Measurements from ENCODE around the gene OR6Y1.

Gene OR6Y1

GRCh38 chr1:158494796-158495195 lies 59.4 kb downstream of the OR6Y1 start:
- no peak overlapping the region for H3K4me3 ChIP-seq (ENCODE audit: low read depth, low read length)
- no peak for DNase-seq (ENCODE audit: low read depth)
- TF ChIP-seq MAX (IDR thresholded peaks at IDR 0.05; ENCODE audit: low read depth, low read length), result no peak
- TF ChIP-seq MYC (IDR thresholded peaks at IDR 0.05; ENCODE audit: low read depth, low read length), result no peak
- TF ChIP-seq POLR2A (IDR thresholded peaks at IDR 0.05; ENCODE audit: extremely low read depth, insufficient read length), result no peak
- TF ChIP-seq CTCF (IDR thresholded peaks at IDR 0.05; ENCODE audit: low read depth, low read length), result no peak

All from NB4 (cell line).